Neural progenitor cell (in vitro differentiated cells): Measurements from ENCODE around the gene KCNAB3.

ENCODE experiments used
- EZH2 ChIP-seq: fragments of 200-600 bp; sonication (generic); IDR thresholded peaks from 2 replicates; pipeline ENCODE4 v1.6.1; 2017; ENCODE audit warnings: antibody characterized with exemption, mild to moderate bottlenecking, moderate library complexity
- EZH2phosphoT487 ChIP-seq: fragments of 200-600 bp; sonication (generic); IDR thresholded peaks from 2 replicates; pipeline ENCODE4 v1.6.1; 2017; ENCODE audit warnings: antibody characterized with exemption
- TF ChIP-seq, protein P1 (sequence below): fragments of 200-600 bp; sonication (generic); IDR thresholded peaks from 2 replicates; pipeline ENCODE4 v1.5.1; 2017; ENCODE audit warnings: antibody characterized with exemption, mild to moderate bottlenecking

DNA sequence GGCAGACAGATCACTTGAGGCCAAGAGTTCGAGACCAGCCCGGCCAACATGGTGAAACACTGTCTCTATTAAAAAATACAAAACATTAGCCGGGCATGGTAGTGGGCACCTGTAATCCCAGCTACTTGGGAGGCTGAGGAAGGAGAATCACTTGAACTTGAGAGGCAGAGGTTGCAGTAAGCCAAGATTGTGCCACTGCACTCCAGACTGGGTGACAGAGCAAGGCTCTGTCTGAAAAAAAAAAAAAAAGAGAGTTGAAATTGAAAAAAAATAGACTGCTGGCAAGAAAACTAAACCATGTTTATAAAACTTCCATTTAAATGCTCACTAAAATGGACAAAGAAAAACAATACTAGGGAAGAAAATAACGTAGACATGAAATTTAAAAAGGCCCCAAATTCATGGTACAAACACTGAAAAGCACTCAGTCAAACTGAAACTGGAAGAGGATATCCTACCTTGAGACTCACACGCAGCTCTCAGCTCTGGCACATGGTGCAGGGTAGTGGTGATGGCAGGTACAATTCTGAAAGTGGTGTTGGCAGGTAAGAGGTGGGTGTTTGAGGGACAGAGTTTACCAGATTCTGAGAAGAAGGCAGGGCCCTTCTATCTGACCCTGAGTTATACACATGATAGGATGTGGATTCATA lies 21.6 kb upstream of the KCNAB3 start:
- TF ChIP-seq, protein P1, sequence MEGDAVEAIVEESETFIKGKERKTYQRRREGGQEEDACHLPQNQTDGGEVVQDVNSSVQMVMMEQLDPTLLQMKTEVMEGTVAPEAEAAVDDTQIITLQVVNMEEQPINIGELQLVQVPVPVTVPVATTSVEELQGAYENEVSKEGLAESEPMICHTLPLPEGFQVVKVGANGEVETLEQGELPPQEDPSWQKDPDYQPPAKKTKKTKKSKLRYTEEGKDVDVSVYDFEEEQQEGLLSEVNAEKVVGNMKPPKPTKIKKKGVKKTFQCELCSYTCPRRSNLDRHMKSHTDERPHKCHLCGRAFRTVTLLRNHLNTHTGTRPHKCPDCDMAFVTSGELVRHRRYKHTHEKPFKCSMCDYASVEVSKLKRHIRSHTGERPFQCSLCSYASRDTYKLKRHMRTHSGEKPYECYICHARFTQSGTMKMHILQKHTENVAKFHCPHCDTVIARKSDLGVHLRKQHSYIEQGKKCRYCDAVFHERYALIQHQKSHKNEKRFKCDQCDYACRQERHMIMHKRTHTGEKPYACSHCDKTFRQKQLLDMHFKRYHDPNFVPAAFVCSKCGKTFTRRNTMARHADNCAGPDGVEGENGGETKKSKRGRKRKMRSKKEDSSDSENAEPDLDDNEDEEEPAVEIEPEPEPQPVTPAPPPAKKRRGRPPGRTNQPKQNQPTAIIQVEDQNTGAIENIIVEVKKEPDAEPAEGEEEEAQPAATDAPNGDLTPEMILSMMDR: no peak
- TF ChIP-seq EZH2phosphoT487 (no peak), EZH2 (no peak)
